CD4-positive, alpha-beta T cell treated with Interleukin-4 for 1 hour (primary cell): ENCODE data around the gene SPNS1.
"Not testable (repeated sequence)": the region's sequence is repeated elsewhere in the genome, so short reads cannot be mapped to it uniquely, and the experiment has no call there.

Source experiments
- DNase-seq, 2 donors: peaks; one replicate each; pipeline ENCODE4 v3.0.0-alpha.2; 2020 to 2022

Gene SPNS1, protein sequence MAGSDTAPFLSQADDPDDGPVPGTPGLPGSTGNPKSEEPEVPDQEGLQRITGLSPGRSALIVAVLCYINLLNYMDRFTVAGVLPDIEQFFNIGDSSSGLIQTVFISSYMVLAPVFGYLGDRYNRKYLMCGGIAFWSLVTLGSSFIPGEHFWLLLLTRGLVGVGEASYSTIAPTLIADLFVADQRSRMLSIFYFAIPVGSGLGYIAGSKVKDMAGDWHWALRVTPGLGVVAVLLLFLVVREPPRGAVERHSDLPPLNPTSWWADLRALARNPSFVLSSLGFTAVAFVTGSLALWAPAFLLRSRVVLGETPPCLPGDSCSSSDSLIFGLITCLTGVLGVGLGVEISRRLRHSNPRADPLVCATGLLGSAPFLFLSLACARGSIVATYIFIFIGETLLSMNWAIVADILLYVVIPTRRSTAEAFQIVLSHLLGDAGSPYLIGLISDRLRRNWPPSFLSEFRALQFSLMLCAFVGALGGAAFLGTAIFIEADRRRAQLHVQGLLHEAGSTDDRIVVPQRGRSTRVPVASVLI

DNA sequence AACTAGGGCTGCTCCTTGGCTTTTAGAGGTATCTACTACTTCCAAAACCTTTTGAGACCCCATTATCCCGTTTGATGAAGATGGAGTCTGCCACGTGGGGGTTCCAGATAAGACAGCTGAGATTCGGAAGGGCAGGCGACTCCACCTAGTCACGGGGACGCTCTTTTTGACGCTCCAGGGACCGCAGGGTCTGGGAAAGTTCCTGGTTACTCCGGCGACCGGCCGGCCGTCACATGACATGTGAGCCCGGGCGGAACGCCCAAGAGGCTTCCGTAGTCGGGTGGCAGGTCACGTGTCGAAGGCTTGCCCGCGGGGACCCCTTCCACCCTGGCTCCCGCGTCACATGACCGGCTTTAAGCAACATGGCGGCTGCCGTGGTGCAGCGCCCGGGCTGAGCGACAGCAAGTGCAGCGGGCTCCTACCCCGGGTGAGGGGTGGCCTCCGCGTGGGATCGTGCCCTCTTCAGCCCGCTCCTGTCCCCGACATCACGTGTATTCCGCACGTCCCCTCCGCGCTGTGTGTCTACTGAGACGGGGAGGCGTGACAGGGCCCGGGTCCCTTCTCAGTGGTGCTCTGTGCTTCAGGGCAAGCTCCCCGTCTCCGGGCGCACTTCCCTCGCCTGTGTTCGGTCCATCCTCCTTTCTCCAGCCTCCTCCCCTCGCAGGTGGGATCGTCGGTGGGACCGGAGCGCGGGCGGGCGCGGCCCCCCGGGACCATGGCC lies at the start of gene SPNS1:
TSS of gene SPNS1 (plus strand) at position 342 of the 721 bp plus-strand sequence. CDS start at position 716, 374 bp downstream.
- DNase-seq: peak; percentile 92 to 95

DNA sequence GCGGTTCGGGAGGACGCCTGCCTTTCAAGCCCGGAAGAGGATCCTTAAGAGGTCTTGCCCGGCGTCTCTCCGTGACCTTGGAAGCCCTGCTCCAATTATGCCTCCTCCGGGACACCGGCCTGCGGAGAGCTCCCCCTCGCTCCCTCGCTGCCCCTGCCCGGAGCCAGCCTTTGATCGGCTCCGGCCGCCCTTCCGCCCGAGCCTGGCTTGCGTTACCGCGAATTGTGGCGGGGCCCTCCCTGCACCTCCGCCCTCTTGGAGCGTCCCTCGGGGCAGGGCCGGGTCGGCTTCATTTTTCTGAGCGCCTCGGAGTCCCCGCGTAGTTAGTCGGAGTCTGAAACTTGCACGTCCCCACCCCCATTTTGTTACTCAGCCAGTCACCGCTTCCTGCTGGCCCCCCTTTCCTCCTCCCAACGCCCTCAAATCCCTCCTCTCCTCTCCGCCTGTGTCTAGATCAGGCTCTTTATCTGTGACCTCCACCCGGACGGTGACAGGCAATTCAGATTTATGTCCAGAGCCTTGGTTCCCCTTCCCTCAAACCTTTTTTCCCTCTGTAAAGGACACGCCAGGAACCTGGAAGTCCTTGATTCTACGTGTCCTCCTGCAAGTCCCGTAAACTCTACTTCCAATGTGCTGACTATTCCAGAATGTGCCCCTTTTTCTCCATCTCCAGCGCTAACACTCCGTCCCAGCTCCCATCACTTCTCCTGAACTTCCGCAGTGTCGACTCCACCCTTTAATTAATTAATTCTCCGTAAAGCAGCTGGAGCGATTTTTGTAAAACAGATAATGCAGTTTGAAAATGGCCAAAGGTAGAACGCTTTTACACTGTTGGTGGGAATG lies 49.0 kb upstream of the SPNS1 start:
- DNase-seq: peak; percentile 85 to 86

DNA sequence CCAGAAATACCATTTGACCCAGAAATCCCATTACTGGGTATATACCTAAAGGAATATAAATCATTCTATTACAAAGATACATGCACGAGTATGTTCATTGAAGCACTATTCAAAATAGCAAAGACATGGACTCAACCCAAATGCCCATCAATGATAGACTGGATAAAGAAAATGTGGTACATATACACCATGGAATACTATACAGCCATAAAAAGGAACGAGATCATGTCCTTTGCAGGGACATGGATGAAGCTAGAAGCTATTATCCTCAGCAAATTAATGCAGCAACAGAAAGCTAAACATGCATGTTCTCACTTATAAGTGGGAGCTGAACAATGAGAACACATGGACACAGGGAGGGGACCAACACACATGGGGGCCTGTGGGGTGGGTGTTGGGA lies 48.3 kb upstream of the SPNS1 start:
- DNase-seq: not testable (repeated sequence)

DNA sequence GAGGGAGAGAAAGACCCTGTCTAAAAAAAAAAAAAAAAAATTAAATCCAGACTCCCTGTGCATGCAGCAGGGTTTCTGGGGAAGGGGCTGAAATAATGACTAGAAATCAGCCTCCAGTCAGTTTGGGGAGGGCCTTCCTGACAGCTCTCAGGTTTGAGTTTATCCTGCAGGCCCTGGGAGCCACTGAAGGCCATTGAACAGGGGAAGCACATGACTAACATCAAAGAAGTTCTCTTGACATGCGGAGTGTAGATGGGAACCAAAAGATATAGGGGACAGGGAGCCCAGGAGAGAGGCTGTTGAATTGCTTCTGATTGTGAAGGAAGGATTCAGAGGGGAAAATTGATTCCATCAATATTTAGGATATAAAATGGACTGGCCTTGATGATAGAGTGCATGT lies 46.8 kb upstream of the SPNS1 start:
- DNase-seq: no peak

DNA sequence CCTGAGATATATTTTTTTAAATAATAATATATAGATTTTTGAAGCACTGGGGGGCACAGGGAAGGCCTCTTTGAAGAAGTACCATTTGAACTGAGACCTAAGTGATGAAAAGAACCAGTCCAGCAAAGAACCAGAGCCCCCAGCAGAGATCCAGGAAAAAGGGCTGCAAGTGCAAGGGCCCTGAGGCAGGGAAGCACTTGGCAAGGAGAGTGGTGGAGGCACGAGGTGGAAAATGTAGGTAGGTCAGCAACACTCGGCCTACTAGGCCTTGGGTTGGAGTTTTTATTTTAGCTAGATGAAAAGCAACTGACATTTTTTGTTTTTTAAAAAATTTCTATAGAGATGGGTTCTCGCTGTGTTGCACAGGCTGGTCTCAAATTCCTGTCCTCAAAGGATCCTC lies 44.4 kb upstream of the SPNS1 start:
- no peak for DNase-seq

DNA sequence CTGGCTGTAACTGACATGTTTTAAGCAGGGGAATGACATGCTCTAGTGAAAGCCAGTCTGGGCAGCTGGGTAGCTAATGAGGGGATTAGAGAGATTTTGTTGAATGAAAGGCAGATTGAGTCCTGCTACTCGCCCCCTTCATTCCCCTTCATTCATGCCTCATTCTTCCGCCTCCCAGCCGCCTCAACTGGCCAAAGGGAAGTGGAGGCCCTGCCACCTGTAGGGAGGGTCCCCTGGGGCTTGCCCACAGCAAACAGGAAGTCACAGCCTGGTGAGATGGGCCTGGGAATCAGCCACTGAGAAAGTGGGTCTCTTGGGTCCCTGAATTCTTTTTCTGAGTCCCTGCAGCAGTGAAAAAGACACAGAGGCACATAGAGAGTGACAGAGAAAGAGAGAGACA lies 43.9 kb upstream of the SPNS1 start:
- DNase-seq: peak in 1 of 2 donors; percentile 57

DNA sequence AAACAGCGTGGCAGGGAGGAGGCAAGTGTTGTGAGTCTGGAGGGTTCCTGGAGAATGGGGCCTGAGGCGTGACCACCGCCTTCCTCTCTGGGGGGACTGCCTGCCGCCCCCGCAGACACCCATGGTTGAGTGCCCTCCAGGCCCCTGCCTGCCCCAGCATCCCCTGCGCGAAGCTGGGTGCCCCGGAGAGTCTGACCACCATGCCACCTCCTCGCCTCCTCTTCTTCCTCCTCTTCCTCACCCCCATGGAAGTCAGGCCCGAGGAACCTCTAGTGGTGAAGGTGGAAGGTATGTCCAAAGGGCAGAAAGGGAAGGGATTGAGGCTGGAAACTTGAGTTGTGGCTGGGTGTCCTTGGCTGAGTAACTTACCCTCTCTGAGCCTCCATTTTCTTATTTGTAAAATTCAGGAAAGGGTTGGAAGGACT lies 42.8 kb upstream of the SPNS1 start, which contains the start of gene CD19:
TSS of gene CD19 (plus strand) at position 171 of the 425 bp plus-strand sequence. CDS start at position 201, 30 bp downstream.
- DNase-seq: peak in 1 of 2 donors; percentile 21

DNA sequence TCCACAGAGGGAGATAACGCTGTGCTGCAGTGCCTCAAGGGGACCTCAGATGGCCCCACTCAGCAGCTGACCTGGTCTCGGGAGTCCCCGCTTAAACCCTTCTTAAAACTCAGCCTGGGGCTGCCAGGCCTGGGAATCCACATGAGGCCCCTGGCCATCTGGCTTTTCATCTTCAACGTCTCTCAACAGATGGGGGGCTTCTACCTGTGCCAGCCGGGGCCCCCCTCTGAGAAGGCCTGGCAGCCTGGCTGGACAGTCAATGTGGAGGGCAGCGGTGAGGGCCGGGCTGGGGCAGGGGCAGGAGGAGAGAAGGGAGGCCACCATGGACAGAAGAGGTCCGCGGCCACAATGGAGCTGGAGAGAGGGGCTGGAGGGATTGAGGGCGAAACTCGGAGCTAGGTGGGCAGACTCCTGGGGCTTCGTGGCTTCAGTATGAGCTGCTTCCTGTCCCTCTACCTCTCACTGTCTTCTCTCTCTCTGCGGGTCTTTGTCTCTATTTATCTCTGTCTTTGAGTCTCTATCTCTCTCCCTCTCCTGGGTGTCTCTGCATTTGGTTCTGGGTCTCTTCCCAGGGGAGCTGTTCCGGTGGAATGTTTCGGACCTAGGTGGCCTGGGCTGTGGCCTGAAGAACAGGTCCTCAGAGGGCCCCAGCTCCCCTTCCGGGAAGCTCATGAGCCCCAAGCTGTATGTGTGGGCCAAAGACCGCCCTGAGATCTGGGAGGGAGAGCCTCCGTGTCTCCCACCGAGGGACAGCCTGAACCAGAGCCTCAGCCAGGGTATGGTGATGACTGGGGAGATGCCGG lies 42.0 kb upstream of the SPNS1 start:
- DNase-seq: no peak

DNA sequence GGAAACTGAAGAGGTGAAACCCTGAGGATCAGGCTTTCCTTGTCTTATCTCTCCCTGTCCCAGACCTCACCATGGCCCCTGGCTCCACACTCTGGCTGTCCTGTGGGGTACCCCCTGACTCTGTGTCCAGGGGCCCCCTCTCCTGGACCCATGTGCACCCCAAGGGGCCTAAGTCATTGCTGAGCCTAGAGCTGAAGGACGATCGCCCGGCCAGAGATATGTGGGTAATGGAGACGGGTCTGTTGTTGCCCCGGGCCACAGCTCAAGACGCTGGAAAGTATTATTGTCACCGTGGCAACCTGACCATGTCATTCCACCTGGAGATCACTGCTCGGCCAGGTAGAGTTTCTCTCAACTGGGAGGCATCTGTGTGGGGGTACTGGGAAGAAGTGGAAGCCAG lies 41.4 kb upstream of the SPNS1 start:
- DNase-seq: no peak

DNA sequence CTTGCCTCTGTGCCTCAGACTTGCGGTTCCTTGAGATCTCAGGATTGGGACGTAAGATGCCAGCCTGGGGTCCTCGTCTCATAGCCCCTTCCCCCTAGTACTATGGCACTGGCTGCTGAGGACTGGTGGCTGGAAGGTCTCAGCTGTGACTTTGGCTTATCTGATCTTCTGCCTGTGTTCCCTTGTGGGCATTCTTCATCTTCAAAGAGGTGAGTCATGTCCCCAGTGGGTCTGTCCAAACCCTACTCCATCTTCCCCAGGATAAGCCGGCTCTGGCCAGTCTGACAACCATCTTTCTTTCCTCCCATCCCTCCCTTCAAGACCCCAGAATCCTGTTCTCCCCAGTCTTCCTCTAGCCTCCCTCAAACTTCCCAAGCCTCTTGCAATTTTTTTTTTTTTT lies 39.2 kb upstream of the SPNS1 start:
- DNase-seq: no peak

DNA sequence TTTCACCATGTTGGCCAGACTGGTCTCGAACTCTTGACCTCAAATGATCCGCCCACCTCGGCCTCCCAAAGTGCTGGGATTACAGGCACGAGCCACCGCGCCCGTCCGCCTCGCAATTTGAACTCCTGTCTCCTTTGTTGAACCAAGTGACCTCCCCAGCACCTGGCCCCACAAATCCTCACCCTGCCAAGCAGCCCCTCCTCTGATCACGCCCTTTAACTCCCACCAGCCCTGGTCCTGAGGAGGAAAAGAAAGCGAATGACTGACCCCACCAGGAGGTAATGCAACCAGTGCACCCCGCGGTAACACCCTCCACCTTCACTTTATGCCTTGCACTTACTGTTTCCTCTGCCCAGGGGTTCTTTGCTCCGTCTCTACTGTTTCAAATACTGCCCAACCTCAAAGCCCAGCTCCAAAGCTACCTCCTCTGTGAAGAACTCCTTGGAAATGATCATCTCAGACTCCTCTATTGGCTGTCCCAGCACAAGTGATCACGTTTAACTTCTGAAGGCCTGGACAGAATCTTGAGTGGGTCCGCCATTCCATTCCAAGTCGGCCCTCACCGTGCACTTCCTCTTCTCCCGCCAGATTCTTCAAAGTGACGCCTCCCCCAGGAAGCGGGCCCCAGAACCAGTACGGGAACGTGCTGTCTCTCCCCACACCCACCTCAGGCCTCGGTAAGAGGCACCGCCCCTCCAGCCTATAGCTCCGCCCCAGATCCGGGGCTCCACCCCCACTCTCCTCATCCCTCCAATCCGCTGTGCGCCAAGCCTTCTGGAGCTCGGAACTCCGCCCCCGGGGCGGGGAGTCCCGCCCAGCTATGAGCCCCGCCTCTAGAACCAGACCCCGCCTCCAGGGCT lies 38.4 kb upstream of the SPNS1 start:
- peak; percentile 89 to 91 for DNase-seq

DNA sequence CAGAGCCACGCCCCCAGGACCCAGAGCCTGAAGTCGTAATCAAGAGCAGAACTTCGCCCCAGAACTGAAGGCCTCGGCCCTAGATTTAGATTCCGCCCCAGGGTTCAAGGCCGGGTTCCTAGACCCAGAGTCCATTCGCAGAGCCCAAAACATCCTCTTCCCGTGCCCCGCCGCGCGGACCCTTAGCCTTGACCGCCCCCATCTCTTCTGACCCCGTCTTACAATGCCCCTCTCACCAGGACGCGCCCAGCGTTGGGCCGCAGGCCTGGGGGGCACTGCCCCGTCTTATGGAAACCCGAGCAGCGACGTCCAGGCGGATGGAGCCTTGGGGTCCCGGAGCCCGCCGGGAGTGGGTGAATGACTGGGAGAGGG lies 37.8 kb upstream of the SPNS1 start:
- no peak for DNase-seq

DNA sequence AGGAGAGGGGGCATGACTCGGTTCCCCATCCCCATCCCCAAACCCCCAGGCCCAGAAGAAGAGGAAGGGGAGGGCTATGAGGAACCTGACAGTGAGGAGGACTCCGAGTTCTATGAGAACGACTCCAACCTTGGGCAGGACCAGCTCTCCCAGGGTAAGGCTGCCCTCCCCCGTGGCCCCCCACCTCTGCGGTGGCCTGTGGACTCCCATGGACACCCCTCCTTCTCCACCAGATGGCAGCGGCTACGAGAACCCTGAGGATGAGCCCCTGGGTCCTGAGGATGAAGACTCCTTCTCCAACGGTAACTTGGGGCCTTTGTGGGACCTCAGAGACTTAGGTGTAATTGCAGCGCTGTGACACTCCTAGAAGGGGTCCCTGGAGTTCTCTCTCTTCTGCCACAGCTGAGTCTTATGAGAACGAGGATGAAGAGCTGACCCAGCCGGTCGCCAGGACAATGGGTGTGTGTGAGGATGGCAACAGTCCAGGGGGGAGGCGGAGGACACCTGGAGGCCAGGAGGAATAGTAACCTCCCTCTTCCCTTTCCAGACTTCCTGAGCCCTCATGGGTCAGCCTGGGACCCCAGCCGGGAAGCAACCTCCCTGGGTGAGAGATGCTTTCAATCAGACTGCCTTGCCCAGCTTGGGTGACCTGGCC lies 37.2 kb upstream of the SPNS1 start:
- DNase-seq: no peak

DNA sequence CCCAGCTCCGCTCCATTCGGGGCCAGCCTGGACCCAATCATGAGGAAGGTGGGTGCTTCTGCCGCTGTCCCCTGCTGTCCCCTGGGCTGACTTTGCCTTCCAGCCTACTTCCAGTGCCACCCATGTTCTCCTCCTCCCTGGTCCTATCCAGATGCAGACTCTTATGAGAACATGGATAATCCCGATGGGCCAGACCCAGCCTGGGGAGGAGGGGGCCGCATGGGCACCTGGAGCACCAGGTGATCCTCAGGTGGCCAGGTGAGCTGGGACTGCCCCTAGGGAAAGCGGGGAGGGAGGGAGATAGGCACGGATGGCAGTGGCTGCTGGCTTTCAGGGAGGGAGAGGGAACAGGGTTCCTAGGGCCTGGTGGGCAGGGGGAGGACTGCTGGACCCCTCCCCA lies 35.9 kb upstream of the SPNS1 start:
- no peak for DNase-seq

DNA sequence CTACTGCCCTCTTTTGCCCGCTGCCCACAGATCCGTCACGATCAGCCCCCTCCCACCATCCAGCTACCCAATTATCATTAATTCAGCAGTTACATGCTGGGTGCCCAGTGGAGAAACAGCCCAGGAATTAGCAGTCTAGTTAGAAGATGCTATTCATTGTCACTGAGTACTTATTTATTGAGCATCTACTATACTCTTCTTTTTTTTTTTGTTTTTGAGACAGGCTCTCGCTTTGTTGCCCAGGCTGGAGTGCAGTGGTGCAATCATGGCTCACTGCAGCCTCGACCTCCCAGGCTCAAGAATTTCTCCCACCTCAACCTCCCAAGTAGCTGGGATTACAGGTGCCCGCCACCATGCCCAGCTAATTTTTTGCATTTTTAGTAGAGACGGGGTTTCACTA lies 34.8 kb upstream of the SPNS1 start:
- not testable (repeated sequence) for DNase-seq

DNA sequence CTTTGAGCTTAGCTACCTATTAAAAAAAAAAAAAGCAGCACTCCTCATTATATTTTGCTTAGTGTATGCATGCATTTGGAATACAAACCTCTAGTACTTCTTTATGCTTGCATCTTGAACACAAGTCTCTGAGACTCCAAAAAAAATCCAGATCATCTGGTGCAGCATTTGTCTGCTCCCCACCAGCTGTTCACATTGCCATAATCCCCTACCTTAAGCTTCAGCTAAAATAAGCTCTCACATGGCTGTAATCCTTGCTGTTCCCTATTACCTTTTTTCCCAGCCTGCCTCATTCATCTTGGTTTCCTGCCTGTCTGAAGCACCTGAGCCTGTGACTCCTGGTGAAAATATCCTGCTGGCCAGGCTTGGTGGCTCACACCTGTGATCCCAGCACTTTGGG lies 31.3 kb upstream of the SPNS1 start:
- DNase-seq: no peak

DNA sequence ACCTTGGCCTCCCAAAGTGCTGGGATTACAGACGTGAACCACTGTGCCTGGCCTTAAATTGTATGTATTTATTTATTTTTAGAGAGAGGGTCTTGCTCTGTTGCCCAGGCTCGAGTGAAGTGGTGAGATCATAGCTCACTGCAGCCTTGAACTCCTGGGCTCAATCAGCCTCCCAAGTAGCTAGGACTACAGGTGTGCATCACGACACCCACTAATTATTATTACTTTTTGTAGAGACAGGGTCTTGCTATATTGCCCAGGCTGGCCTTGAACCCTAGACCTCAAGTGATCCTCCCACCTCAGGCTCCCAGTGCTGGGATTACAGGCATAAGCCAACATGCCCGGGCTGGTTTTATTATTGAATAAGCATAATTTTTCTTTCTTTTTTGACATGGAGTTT lies 27.9 kb upstream of the SPNS1 start:
- DNase-seq: no peak

DNA sequence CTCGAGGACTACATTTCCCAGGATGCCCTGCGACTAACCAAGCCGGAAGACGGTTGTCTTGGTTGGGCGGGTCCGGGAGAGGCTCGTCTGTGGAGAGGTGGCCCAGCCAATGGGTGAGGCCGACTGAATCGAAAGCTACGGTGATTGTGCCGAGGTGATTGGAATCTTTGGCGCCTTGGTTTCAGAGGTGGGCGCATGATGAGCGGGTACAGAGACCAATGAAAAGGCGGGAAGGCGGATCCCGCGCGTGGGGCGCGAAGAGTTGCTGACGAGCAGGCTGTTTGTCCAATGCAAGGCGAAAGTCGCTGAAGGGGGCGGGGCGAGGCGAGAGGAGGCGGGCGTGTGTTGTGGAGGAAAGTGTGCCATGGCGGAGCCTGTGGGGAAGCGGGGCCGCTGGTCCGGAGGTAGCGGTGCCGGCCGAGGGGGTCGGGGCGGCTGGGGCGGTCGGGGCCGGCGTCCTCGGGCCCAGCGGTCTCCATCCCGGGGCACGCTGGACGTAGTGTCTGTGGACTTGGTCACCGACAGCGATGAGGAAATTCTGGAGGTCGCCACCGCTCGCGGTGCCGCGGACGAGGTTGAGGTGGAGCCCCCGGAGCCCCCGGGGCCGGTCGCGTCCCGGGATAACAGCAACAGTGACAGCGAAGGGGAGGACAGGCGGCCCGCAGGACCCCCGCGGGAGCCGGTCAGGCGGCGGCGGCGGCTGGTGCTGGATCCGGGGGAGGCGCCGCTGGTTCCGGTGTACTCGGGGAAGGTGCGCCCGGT lies 23.7 kb upstream of the SPNS1 start, which contains the start of gene NFATC2IP:
TSS of gene NFATC2IP (plus strand) at position 290 of the 762 bp plus-strand sequence. CDS start at position 365, 75 bp downstream.
- DNase-seq: peak; percentile 100

DNA sequence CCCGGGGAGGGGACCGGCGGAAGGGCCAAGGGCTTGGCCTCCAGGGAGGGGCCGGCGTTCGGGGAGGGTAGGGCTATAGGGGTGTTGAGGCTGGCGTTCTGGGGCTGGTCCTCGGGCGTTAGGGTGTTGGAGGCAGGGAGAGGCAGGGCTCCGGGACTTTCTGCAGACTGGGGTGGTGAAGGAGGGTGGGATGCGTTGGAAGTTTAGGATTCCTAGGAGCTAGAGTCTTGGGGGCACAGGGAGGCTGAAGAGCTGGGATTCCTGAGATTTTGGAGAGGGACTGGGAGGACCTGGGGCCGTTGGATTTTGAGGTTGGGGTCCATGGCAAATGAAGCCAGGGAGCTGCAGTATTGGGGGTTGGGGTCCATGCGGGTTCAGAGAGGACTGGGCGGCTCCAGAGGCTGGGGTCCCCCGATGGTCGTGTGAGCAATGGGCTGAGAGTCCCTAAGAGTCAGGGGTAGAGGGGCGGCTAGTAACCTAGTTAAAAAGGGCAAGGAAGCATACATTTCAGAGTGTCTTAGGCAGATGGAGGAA lies 23.1 kb upstream of the SPNS1 start:
- peak in 1 of 2 donors; percentile 29 for DNase-seq
